Tibial artery (tissue), 4 donors: Measurements from ENCODE around the gene PFDN4.

ENCODE experiments used
- DNase-seq, 2 donors: peaks; one replicate each; pipeline ENCODE4 v3.0.0-alpha.2; 2019
- H3K27ac ChIP-seq, 2 donors: fragments of 200-600 bp; sonication (generic) in 1 of 2; 1 replicate in 1 of 2; 2 replicates in 1 of 2; pipeline ENCODE4 v1.5.1; 2018 to 2019; ENCODE audit warnings: mild to moderate bottlenecking in 1 of 2
- H3K27me3 ChIP-seq, 2 donors: fragments of 200-600 bp; sonication (generic) in 1 of 2; one replicate each; pipeline versions ENCODE4 v1.5.1 to v1.6.0; 2016 to 2019
- H3K36me3 ChIP-seq, 3 donors: fragments of 200-600 bp; sonication (generic) in 2 of 3; one replicate each; pipeline ENCODE4 v1.5.1; 2016 to 2019; ENCODE audit warnings: mild to moderate bottlenecking in 2 of 3
- H3K4me1 ChIP-seq, 4 donors: fragments of 200-600 bp; sonication (generic) in 2 of 4; 1 replicate in 3 of 4; 2 replicates in 1 of 4; pipeline ENCODE4 v1.5.1; 2016 to 2019
- H3K4me3 ChIP-seq, 2 donors: fragments of 200-600 bp; sonication (generic) in 1 of 2; 1 replicate in 1 of 2; 2 replicates in 1 of 2; pipeline ENCODE4 v1.5.1; 2018 to 2019; ENCODE audit warnings: mild to moderate bottlenecking in 2 of 2
- H3K9me3 ChIP-seq, 3 donors: fragments of 200-600 bp; sonication (generic) in 1 of 3; one replicate each; pipeline ENCODE4 v1.5.1; 2016 to 2019
- CTCF ChIP-seq, 2 experiments: fragments of 200-600 bp in 1 of 2; fragments of 450-650 bp in 1 of 2; IDR thresholded peaks; one replicate each; pipeline ENCODE4 v1.5.1; 2017 to 2019; ENCODE audit warnings: antibody characterized with exemption in 2 of 2, mild to moderate bottlenecking in 1 of 2, moderate library complexity in 1 of 2
- intact Hi-C: fragments of 100-400 bp; cut with DNase I; formaldehyde crosslinking; loops from one replicate; pipeline ENCODE4 v1.15.0; 2023; ENCODE audit warnings: low total_unique reads

The PFDN4 gene

DNA sequence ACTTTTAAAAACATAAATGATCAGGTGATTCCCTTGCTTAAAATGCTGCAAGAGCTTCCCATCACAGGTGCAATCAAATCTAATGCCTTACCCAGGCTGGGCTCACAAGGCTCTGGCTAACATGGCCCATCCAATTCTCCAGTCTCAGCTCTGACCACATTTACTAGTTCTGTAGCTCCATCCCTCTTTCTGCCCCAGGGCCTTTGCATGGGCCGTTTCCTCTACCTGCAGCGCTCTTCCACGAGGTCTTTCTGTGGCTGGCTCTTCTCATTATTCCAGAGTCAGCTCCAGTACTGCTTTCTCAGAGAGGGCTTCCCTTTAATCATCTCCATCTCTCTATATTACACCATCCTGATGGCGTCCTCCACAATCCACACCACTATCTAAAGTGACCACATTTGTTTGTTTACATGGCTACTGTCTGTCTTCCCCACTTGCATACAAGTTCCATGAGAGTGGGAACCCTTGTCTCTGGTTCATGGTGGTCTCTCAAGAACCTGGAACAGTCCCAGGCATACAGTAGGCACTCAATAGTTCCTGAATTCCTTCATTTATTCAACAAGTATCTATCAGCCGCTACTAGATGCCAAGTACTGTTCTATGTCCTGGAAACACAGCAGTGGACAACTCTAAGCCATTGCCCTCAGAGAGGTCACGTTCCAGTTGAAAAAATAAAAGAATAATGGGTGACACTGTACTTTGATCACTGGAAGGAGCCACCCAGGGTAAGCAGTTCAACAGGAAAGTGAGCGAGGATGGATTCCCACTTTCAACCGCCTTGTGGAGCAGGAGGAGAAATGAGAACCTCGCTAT is 46.7 kb upstream of the PFDN4 start:
- Histone ChIP-seq H3K27me3 (peaks cover 0 to 9% of the 10 kb centered on the region in 2 donors), H3K36me3 (no peaks in the 10 kb centered on the region), H3K4me1 (no peaks in the 10 kb centered on the region), H3K27ac (no peak overlapping the region), H3K9me3 (no peaks in the 10 kb centered on the region), H3K4me3 (no peak overlapping the region)
- DNase-seq, result no peak
- TF ChIP-seq CTCF (IDR thresholded peaks at IDR 0.05), result no peak
- intact Hi-C loops, result no loop called here

- H3K27me3 ChIP-seq, result peaks cover 0 to 14% of the 10 kb centered on the region in 2 donors
- no peaks in the 10 kb centered on the region for H3K9me3 ChIP-seq
- no peak overlapping the region for H3K4me3 ChIP-seq
- no peak for DNase-seq
- TF ChIP-seq CTCF (IDR thresholded peaks at IDR 0.05), result no peak
- H3K4me1 ChIP-seq, result no peaks in the 10 kb centered on the region
- intact Hi-C loops, result no loop called here
- H3K36me3 ChIP-seq, result no peaks in the 10 kb centered on the region
- H3K27ac ChIP-seq, result no peak overlapping the region
Observed at GRCh38 chr20:54161821-54162149, 46.1 kb upstream of the PFDN4 start.

DNA sequence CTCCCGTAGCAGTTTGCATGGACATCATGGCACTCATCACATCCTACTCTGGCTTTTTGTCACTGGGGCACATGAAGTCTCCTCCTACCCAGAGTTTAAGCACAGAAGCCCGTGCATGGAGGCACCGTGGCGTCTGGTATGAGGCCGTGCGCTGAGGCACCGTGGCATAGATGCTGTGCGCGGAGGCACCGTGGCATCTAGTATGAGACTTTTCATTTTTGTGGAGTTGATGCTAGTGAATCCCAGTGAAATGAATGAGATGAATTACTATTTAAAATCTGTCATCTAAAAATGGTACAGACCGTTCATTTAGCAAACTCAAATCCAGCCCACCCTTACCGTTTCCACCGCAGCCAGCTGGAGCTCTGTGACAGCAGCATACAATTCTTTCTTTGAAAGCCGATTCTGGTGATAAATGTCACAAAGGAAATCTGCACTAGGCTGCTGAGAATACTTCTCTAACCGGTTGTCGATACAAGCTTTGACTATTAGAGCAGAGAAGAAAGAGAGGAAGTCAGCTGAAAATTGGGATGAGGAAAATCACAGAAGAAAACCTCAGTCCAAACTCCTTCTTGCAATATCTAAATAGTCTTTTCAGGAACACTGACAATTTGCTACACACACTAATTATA is 45.4 kb upstream of the PFDN4 start:
- Histone ChIP-seq H3K9me3 (no peaks in the 10 kb centered on the region), H3K4me3 (no peak overlapping the region), H3K4me1 (no peaks in the 10 kb centered on the region), H3K27ac (no peak overlapping the region), H3K27me3 (peaks cover 0 to 20% of the 10 kb centered on the region in 2 donors), H3K36me3 (no peaks in the 10 kb centered on the region)
- TF ChIP-seq CTCF (IDR thresholded peaks at IDR 0.05), result no peak
- DNase-seq, result no peak
- intact Hi-C loops, result no loop called here

GRCh38 chr20:54163402-54163801 is 44.5 kb upstream of the PFDN4 start:
- Histone ChIP-seq H3K4me1 (no peaks in the 10 kb centered on the region), H3K4me3 (no peak overlapping the region), H3K9me3 (no peaks in the 10 kb centered on the region), H3K27ac (no peak overlapping the region), H3K36me3 (no peaks in the 10 kb centered on the region), H3K27me3 (peaks cover 0 to 29% of the 10 kb centered on the region in 2 donors)
- intact Hi-C loops, result no loop called here
- DNase-seq, result no peak
- no peak for TF ChIP-seq CTCF (IDR thresholded peaks at IDR 0.05)

DNA sequence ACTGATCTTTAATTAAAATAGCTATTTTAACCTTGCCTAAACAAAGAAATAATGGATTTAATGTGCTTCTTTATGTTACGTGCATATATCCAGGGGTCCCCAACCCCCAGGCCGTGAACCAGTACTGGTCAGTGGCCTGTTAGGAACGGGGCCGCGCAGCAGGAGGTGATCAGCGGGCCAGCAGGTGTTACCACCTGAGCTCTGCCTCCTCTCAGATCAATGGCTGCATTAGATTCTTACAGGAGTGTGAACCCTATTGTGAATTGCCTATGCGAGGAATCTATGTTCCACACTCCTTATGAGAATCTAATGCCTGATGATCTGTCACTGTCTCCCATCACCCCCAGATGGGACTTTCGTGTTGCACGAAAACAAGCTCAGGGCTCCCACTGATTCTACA is 42.9 kb upstream of the PFDN4 start:
- peaks cover 0 to 41% of the 10 kb centered on the region in 2 donors for H3K27me3 ChIP-seq

More for the DNA sequence above, 42.9 kb upstream of the PFDN4 start:
- Histone ChIP-seq H3K4me1 (no peaks in the 10 kb centered on the region), H3K4me3 (no peak overlapping the region), H3K9me3 (no peaks in the 10 kb centered on the region), H3K27ac (no peak overlapping the region), H3K36me3 (no peaks in the 10 kb centered on the region)
- intact Hi-C loops, result no loop called here
- DNase-seq, result no peak
- TF ChIP-seq CTCF (IDR thresholded peaks at IDR 0.05), result no peak
